ENCODE data around the gene NUFIP1.

The NUFIP1 gene

DNA sequence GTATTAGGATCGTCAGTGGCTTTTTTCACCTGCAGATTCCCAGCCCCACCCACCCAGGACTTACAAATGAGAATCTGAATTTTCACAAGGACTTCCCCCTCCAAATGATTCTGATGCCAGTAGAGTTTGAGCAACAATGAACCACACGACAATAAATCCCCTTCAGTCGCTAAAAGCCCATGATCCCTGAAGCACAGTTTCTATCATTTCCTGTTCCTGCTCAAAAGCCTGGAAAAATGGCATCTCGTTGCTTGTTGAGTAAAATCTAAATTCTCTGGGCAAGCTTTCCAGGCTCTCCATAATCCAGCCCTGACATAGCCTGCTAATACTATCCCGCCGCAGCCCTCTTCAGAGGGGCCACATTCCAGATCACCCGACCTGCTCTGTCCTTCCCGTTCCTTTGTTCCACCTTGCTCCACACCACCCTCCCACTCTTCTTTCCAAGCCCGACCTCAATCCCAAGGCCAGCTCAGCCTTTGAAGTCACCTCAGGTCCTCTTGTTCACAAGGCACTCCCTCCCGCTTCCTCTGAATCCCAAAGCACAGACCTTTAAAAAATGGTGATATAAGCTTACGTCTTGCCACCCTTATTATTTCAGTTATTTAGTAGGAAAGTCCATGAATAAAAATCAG lies 67.9 kb downstream of the NUFIP1 start:
- H3K4me3 ChIP-seq (ENCODE audit: low read depth, low read length), result no peak overlapping the region
- no peak for DNase-seq (ENCODE audit: low read depth)
- no peak for TF ChIP-seq CTCF (IDR thresholded peaks at IDR 0.05; ENCODE audit: insufficient read depth, low read depth, low read length, missing control alignments)

DNA sequence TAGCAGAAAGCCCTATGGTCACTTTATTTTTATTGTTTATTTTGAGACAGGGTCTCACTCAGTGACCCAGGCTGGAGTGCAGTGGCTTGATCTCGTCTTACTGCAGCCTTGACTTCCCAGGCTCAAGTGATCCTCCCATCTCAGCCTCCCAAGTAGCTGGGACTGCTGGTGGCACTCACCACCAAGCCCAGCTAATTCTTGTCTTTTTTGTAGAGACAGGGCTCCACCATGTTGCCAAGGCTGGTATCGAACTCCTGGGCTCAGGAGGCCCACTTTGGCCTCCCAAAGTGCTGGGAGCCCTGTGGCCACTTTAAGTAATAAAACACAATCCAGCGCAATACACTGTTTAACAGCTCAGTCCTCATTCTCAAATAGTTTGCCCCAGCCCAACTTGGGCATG lies 69.3 kb downstream of the NUFIP1 start:
- H3K4me3 ChIP-seq (ENCODE audit: low read depth, low read length), result no peak overlapping the region
- no peak for TF ChIP-seq CTCF (IDR thresholded peaks at IDR 0.05; ENCODE audit: insufficient read depth, low read depth, low read length, missing control alignments)
- DNase-seq (ENCODE audit: low read depth), result peak; percentile 8

- peak overlapping the region; percentile 79 for H3K4me3 ChIP-seq (ENCODE audit: low read depth, low read length)
- DNase-seq (ENCODE audit: low read depth), result no peak
- no peak for TF ChIP-seq CTCF (IDR thresholded peaks at IDR 0.05; ENCODE audit: insufficient read depth, low read depth, low read length, missing control alignments)
These were observed 70.0 kb downstream of the NUFIP1 start for GRCh38 chr13:44919104-44919804.

DNA sequence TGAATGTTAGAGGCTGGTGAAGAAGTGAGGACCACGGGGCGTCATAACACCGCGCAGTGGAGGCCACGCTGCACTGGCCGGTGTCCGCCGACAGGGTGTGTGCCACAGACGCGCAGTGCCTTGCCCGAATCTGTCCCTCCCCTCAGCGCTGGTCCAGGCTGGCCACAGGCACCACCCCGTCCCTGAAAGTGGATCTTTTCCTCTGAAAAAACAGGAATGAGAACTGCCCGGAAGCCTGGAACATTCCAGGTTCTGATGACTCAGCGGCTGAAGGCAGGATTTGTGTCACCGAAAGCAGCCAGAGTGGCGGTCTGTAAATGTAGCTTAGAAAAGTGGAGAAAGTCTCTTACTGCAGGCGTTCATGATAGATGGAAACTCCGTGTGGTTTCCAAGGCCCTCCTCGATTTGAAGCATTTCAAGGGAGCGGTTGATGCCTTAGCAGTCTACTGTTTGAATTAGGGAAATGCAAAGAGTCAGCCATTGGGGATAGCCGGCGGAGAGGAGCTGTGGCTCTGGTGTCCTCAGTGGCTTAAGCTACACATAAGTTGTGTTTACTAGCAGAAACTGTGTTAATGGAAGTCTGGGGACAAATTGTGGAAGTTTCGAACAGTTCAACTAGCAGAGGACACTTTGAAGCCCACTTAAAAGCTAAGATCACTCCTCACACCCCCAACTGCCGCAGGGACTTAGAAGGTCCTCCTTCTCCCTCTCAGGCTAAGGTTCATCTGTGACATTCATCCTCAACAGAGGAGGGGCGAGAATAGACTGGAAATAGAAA lies 70.8 kb downstream of the NUFIP1 start:
- peak; percentile 93 for DNase-seq (ENCODE audit: low read depth)
- TF ChIP-seq CTCF (IDR thresholded peaks at IDR 0.05; ENCODE audit: insufficient read depth, low read depth, low read length, missing control alignments), result peak; percentile 84
- peak overlapping the region; percentile 79 for H3K4me3 ChIP-seq (ENCODE audit: low read depth, low read length)

DNA sequence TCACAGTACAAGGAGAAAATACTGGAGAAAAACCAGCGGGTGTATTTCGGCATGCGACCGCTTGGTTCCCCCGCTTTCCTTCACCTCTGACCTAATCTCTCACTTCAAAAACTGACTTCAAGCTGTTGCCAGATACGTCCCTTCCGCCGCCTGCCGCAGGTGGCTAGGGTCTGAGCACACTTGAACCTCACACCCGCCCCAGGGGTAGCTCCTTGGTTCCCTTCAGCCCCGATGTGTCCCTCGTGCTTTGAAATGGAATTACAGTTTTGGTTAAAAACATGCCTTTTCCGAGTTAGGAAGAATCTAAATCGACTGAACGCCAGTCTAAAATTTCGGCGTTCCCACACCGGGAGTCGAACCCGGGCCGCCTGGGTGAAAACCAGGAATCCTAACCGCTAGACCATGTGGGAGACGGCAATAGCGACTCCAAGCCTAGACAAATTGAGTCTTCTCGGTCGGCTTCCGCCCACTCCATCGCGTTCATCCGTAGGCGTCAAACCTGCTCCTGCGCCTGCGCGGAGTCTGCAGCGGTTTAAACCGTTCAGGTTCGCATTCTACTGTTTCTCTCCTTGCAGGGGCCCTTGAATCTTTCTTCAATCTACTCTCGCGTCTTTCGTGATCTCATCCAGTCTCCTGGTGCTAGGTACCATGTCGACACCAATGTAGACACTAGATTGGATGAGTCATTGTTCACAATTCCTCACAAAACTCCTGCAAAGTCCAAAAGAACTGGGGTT lies 71.5 kb downstream of the NUFIP1 start:
- TF ChIP-seq CTCF (IDR thresholded peaks at IDR 0.05; ENCODE audit: insufficient read depth, low read depth, low read length, missing control alignments), result no peak
- H3K4me3 ChIP-seq (ENCODE audit: low read depth, low read length), result peak overlapping the region; percentile 79
- peak; percentile 98 for DNase-seq (ENCODE audit: low read depth)

GRCh38 chr13:44912278-44913016 lies 76.8 kb downstream of the NUFIP1 start:
- no peak for TF ChIP-seq CTCF (IDR thresholded peaks at IDR 0.05; ENCODE audit: insufficient read depth, low read depth, low read length, missing control alignments)
- DNase-seq (ENCODE audit: low read depth), result no peak
- no peak overlapping the region for H3K4me3 ChIP-seq (ENCODE audit: low read depth, low read length)
